HepG2 (cell line): ENCODE data around the gene ETFB. TPM values are rescaled to one million over a fixed set of nuclear protein-coding genes. Genes with fewer than 3 reads are reported as not detected.

Experiments used
- ATAC-seq: fragments of 200-7000 bp; cut with Tn5 transposase; 3 replicates; pipeline ENCODE4 v1.9.1; 2020; ENCODE audit warnings: mild to moderate bottlenecking, moderate library complexity
- BruUV-seq: library from RNA; stranded (reverse); fragments of 400-500 nt; replicated peaks from 2 replicates; lab custom pipeline; 2021; lab: Mats Ljungman, UMichigan
- CTCF ChIA-PET: fragments of 300-600 bp; formaldehyde crosslinking; extraction: SDS; loops from one replicate; lab custom pipeline; 2021; ENCODE audit warnings: low total read pairs, inconsistent platforms, low intra/inter-chr PET ratio; lab: Yijun Ruan, JAX
- POLR2A ChIA-PET: fragments of 350-600 bp; sonication (Branson Sonifier 250); formaldehyde crosslinking; loops from one replicate; lab custom pipeline; 2020; ENCODE audit warnings: antibody characterized with exemption, inconsistent platforms; lab: Yijun Ruan, JAX
- DNase-seq: peaks from one replicate; pipeline ENCODE4 v3.0.0-alpha.2; 2015; ENCODE audit warnings: low spot score
- FAIRE-seq: peaks from 3 replicates; lab custom pipeline; 2011; peaks lifted over from hg19 to GRCh38; lab: Jason Lieb, UNC
- H2AFZ ChIP-seq: one replicate; pipeline ENCODE4 v1.6.1; 2011; ENCODE audit warnings: low read length, inconsistent platforms
- H3K27ac ChIP-seq: fragments of 300-600 bp; 3 replicates; pipeline ENCODE4 v1.8.0; 2011; ENCODE audit warnings: mixed run types, mild to moderate bottlenecking, mixed read lengths, low read length, inconsistent platforms; ENCODE audit not compliant: insufficient read depth; ENCODE audit errors: extremely low read length
- H3K27me3 ChIP-seq, 2 experiments: fragments of 200-600 bp in 1 of 2; 2 replicates in 1 of 2; 3 replicates in 1 of 2; pipeline versions ENCODE4 v1.6.0 to v1.8.0; 2011; ENCODE audit warnings: low read length in 2 of 2, mild to moderate bottlenecking in 2 of 2, moderate library complexity in 2 of 2, inconsistent platforms in 1 of 2; ENCODE audit not compliant: insufficient read depth in 2 of 2, control insufficient read depth in 1 of 2
- H3K36me3 ChIP-seq, 2 experiments: fragments of 200-600 bp in 1 of 2; replicated peaks in 1 of 2; 2 replicates in 1 of 2; 3 replicates in 1 of 2; pipeline versions ENCODE4 v1.5.1 to v1.8.0; 2011; ENCODE audit warnings: low read length in 2 of 2, inconsistent platforms in 1 of 2; ENCODE audit not compliant: insufficient read depth in 2 of 2, control insufficient read depth in 1 of 2
- H3K4me1 ChIP-seq: 2 replicates; pipeline ENCODE4 v1.5.1; 2012; ENCODE audit warnings: low read length, inconsistent platforms; ENCODE audit not compliant: insufficient read depth
- H3K4me2 ChIP-seq: 2 replicates; pipeline ENCODE4 v1.6.0; 2011; ENCODE audit warnings: low read depth, low read length, inconsistent platforms
- H3K4me3 ChIP-seq, 3 experiments: fragments of 200-600 bp in 1 of 3; sonication (generic), shearing (Covaris generic) in 1 of 3; replicated peaks in 1 of 3; 2 replicates each; pipeline ENCODE4 v1.5.1; 2011 to 2016; ENCODE audit warnings: low read length in 3 of 3, inconsistent platforms in 2 of 3, low read depth in 2 of 3, mild to moderate bottlenecking in 2 of 3, control low read depth in 1 of 3, mixed read lengths in 1 of 3; ENCODE audit not compliant: insufficient read depth in 1 of 3
- H3K79me2 ChIP-seq: one replicate; pipeline ENCODE4 v1.6.1; 2011; ENCODE audit warnings: low read length, inconsistent platforms; ENCODE audit not compliant: insufficient read depth
- H3K9ac ChIP-seq: 2 replicates; pipeline ENCODE4 v1.6.0; 2011; ENCODE audit warnings: mild to moderate bottlenecking, low read depth, low read length, inconsistent platforms; ENCODE audit not compliant: insufficient read depth
- H3K9me3 ChIP-seq: 2 replicates; pipeline ENCODE4 v1.5.1; 2012; ENCODE audit warnings: mild to moderate bottlenecking, low read length
- H4K20me1 ChIP-seq: 2 replicates; pipeline ENCODE4 v1.6.0; 2011; ENCODE audit warnings: inconsistent platforms, mild to moderate bottlenecking, low read length, moderate library complexity; ENCODE audit not compliant: insufficient read depth
- ERF ChIP-seq: IDR thresholded peaks from 2 replicates; pipeline ENCODE4 v1.6.1; 2018; ENCODE audit warnings: missing biosample characterization, missing genetic modification reagents
- MED1 ChIP-seq: sonication (generic); formaldehyde crosslinking; IDR thresholded peaks from 2 replicates; pipeline ENCODE4 v1.4.0; 2020; ENCODE audit warnings: missing genetic modification reagents
- ZBTB40 ChIP-seq, 2 experiments: fragments of 450-650 bp in 1 of 2; sonication (generic) in 1 of 2; formaldehyde crosslinking in 1 of 2; IDR thresholded peaks; 2 replicates each; pipeline versions ENCODE4 v1.6.1 to v1.8.0; 2016 to 2022; ENCODE audit warnings: antibody characterized with exemption in 1 of 2, mild to moderate bottlenecking in 1 of 2, missing genetic modification reagents in 1 of 2
- ZNF337 ChIP-seq: sonication (generic); formaldehyde crosslinking; IDR thresholded peaks from 2 replicates; pipeline ENCODE4 v1.5.1; 2020; ENCODE audit warnings: missing genetic modification reagents, low read depth, mild to moderate bottlenecking, borderline replicate concordance
- WGBS: methylation state at CpG from one replicate; pipeline ENCODE4 v1.1.6; 2017; ENCODE audit warnings: low lambda C conversion rate; 5-methylcytosine and 5-hydroxymethylcytosine counted together
- in situ Hi-C: cut with HindIII; loops from 2 replicates; pipeline ENCODE4 v1.10.0; 2017; ENCODE audit warnings: low pct_unique_long_range_greater_than_20kb; ENCODE audit not compliant: extremely low pct_ligation_motif_present
- intact Hi-C: fragments of 100-400 bp; cut with micrococcal nuclease; formaldehyde crosslinking; loops from one replicate; pipeline ENCODE4 v1.10.0; 2022; ENCODE audit not compliant: unreplicated experiment
- polyA plus RNA-seq, 8 experiments: library from polyadenylated mRNA; depleted of rRNA in 3 of 8; stranded (reverse) in 7 of 8; unstranded in 1 of 8; fragments of >200 nt; fragmentation: Illumina TruSeq in 4 of 8; extraction: Trizol in 4 of 8; gene quantifications; 2 replicates each; pipeline versions ENCODE4 v1.2.1 to v1.2.3, GENCODE V29; 2011 to 2016; ENCODE audit warnings: low read depth in 4 of 8, missing spikeins in 1 of 8, mixed read lengths in 1 of 8; ENCODE audit not compliant: insufficient read depth in 1 of 8
- total RNA-seq, 5 experiments: library from RNA; depleted of rRNA; stranded (reverse); fragments of >200 nt; fragmentation: Illumina TruSeq; extraction: Trizol; gene quantifications; 2 replicates each; pipeline ENCODE4 v1.2.3, GENCODE V29; 2016; ENCODE audit warnings: low read depth in 1 of 5
- TF ChIP-seq, protein P1 (sequence below): sonication (generic); formaldehyde crosslinking; IDR thresholded peaks from 2 replicates; pipeline ENCODE4 v1.8.1; 2023; ENCODE audit warnings: mild to moderate bottlenecking, inconsistent platforms, moderate library complexity, missing genetic modification reagents, borderline replicate concordance
- TF ChIP-seq, protein P2 (sequence below): sonication (generic); formaldehyde crosslinking; IDR thresholded peaks from 2 replicates; pipeline ENCODE4 v1.5.1; 2020; ENCODE audit warnings: mild to moderate bottlenecking, missing genetic modification reagents, moderate library complexity

Gene ETFB
- total and polyA plus RNA-seq, 2 of the 13 experiments (the other 11 are each of a cell fraction or from before 2014, with no cell fraction given): 678 to 1,314 TPM

GRCh38 chr19:51359294-51359693, 6.9 kb downstream of the ETFB start (continued):
- no peak for TF ChIP-seq ZBTB40 (IDR thresholded peaks at IDR 0.05)
- TF ChIP-seq ZBTB40 (CRISPR knock-in tag; IDR thresholded peaks at IDR 0.05): no peak
- TF ChIP-seq MED1 (CRISPR knock-in tag): no peak
- no peak for TF ChIP-seq ERF

GRCh38 chr19:51357952-51358351, 8.2 kb downstream of the ETFB start:
- Histone ChIP-seq H3K79me2 (peaks cover 34% of the 10 kb centered on the region), H3K4me1 (peaks cover 84% of the 10 kb centered on the region), H3K9me3 (no peaks in the 10 kb centered on the region), H3K27me3 (no peaks in the 10 kb centered on the region; a peak in 1 of 5 replicates), H3K4me3 (no peak overlapping the region), H3K27ac (peak overlapping the region; percentile 56), H3K4me2 (no peak overlapping the region), H3K9ac (no peak overlapping the region), H4K20me1 (no peaks in the 10 kb centered on the region), H2AFZ (no peak overlapping the region), H3K36me3 (no peaks in the 10 kb centered on the region; a peak in 1 of 5 replicates)
- no peak for DNase-seq
- no TSS peak for BruUV-seq
- intact Hi-C loops (no loop called here), in situ Hi-C loops (no loop called here)
- TF ChIP-seq, protein P1, sequence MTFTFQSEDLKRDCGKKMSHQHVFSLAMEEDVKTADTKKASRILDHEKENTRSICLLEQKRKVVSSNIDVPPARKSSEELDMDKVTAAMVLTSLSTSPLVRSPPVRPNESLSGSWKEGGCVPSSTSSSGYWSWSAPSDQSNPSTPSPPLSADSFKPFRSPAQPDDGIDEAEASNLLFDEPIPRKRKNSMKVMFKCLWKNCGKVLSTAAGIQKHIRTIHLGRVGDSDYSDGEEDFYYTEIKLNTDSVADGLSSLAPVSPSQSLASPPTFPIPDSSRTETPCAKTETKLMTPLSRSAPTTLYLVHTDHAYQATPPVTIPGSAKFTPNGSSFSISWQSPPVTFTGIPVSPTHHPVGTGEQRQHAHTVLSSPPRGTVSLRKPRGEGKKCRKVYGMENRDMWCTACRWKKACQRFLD (CRISPR knock-in tag): no peak
- no peak for TF ChIP-seq ZNF337 (CRISPR knock-in tag)
- TF ChIP-seq, protein P2, sequence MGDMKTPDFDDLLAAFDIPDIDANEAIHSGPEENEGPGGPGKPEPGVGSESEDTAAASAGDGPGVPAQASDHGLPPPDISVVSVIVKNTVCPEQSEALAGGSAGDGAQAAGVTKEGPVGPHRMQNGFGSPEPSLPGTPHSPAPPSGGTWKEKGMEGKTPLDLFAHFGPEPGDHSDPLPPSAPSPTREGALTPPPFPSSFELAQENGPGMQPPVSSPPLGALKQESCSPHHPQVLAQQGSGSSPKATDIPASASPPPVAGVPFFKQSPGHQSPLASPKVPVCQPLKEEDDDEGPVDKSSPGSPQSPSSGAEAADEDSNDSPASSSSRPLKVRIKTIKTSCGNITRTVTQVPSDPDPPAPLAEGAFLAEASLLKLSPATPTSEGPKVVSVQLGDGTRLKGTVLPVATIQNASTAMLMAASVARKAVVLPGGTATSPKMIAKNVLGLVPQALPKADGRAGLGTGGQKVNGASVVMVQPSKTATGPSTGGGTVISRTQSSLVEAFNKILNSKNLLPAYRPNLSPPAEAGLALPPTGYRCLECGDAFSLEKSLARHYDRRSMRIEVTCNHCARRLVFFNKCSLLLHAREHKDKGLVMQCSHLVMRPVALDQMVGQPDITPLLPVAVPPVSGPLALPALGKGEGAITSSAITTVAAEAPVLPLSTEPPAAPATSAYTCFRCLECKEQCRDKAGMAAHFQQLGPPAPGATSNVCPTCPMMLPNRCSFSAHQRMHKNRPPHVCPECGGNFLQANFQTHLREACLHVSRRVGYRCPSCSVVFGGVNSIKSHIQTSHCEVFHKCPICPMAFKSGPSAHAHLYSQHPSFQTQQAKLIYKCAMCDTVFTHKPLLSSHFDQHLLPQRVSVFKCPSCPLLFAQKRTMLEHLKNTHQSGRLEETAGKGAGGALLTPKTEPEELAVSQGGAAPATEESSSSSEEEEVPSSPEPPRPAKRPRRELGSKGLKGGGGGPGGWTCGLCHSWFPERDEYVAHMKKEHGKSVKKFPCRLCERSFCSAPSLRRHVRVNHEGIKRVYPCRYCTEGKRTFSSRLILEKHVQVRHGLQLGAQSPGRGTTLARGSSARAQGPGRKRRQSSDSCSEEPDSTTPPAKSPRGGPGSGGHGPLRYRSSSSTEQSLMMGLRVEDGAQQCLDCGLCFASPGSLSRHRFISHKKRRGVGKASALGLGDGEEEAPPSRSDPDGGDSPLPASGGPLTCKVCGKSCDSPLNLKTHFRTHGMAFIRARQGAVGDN (CRISPR knock-in tag): peak; percentile 30
- ChIA-PET POLR2A (interaction anchor here (0.9 to 4.7 kb wide), 3 partner anchors 6 to 14 kb away, joined by 3 to 309 read pairs (median 4); partner anchors contain the start of gene ETFB), CTCF (no interaction called here)
- ATAC-seq: no peak
- WGBS: 100% methylated on average over 6 of the region's 7 CpGs
- no peak for FAIRE-seq
